Measurements from ENCODE around the gene MAD2L2.

The MAD2L2 gene

GRCh38 chr1:11626551-11626950 is 54.4 kb downstream of the MAD2L2 start:
- no peak for DNase-seq

Data from SIG-M5 (cell line).